ENCODE results near the gene MGP.
A peak's percentile ranks its signal among the peaks of the same experiment; 100 is the strongest.

The MGP gene

GRCh38 chr12:14919455-14919854 lies 33.8 kb upstream of the MGP start:
- H3K4me3 ChIP-seq (ENCODE audit: low read depth, low read length) = no peak overlapping the region
- TF ChIP-seq CTCF (IDR thresholded peaks at IDR 0.05; ENCODE audit: low read depth, low read length) = no peak
- in situ Hi-C loops (cut with HindIII; ENCODE audit: low sequenced_read_pairs) = no loop called here
- no peak for DNase-seq (ENCODE audit: low read depth, low spot score)

DNA sequence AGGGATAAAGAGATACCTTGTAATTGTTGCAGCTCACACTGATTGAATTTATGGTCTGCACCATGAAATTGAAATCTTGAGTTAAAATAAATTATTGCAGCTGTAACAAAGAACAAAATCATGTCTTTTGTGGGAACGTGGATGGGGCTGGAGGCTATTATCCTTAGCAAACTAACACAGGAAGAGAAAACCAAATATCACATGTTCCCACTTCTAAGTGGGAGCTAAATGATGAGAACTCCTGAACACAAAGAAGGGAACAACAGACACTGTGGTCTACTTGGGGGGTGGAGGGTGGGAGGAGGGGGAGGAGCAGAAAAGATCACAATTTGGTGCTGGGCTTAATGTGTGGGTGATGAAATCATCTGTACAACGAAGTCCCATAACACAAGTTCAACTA lies 30.1 kb upstream of the MGP start:
- no peak overlapping the region for H3K4me3 ChIP-seq (ENCODE audit: low read depth, low read length)
- no peak for TF ChIP-seq CTCF (IDR thresholded peaks at IDR 0.05; ENCODE audit: low read depth, low read length)
- in situ Hi-C loops (cut with HindIII; ENCODE audit: low sequenced_read_pairs) = no loop called here
- no peak for DNase-seq (ENCODE audit: low read depth, low spot score)

GRCh38 chr12:14913381-14913781 lies 27.7 kb upstream of the MGP start:
- in situ Hi-C loops (cut with HindIII; ENCODE audit: low sequenced_read_pairs) = no loop called here
- no peak overlapping the region for H3K4me3 ChIP-seq (ENCODE audit: low read depth, low read length)
- DNase-seq (ENCODE audit: low read depth, low spot score) = no peak
- TF ChIP-seq CTCF (IDR thresholded peaks at IDR 0.05; ENCODE audit: low read depth, low read length) = no peak

- H3K4me3 ChIP-seq (ENCODE audit: low read depth, low read length) = no peak overlapping the region
- in situ Hi-C loops (cut with HindIII; ENCODE audit: low sequenced_read_pairs) = no loop called here
- no peak for TF ChIP-seq CTCF (IDR thresholded peaks at IDR 0.05; ENCODE audit: low read depth, low read length)
- no peak for DNase-seq (ENCODE audit: low read depth, low spot score)
Observed at GRCh38 chr12:14911131-14911530, 25.5 kb upstream of the MGP start.

- in situ Hi-C loops (cut with HindIII; ENCODE audit: low sequenced_read_pairs) = no loop called here
- H3K4me3 ChIP-seq (ENCODE audit: low read depth, low read length) = no peak overlapping the region
- TF ChIP-seq CTCF (IDR thresholded peaks at IDR 0.05; ENCODE audit: low read depth, low read length) = no peak
- DNase-seq (ENCODE audit: low read depth, low spot score) = peak; percentile 65
Observed at GRCh38 chr12:14910090-14910915, 24.6 kb upstream of the MGP start.

- H3K4me3 ChIP-seq (ENCODE audit: low read depth, low read length) = no peak overlapping the region
- no peak for TF ChIP-seq CTCF (IDR thresholded peaks at IDR 0.05; ENCODE audit: low read depth, low read length)
- in situ Hi-C loops (cut with HindIII; ENCODE audit: low sequenced_read_pairs) = no loop called here
- peak; percentile 18 for DNase-seq (ENCODE audit: low read depth, low spot score)
Observed at GRCh38 chr12:14907953-14908352, 22.3 kb upstream of the MGP start.

Measured in astrocyte of the spinal cord (primary cell).